Measurements from ENCODE around the gene ZNF778. TPM values are rescaled to one million over a fixed set of nuclear protein-coding genes. Genes with fewer than 3 reads are reported as not detected.
A peak's percentile ranks its signal among the peaks of the same experiment; 100 is the strongest.

Gene ZNF778
- total and polyA plus RNA-seq, 2 of the 8 experiments (the other 6 are each of a cell fraction or from before 2014, with no cell fraction given): 9.5 to 21.9 TPM

DNA sequence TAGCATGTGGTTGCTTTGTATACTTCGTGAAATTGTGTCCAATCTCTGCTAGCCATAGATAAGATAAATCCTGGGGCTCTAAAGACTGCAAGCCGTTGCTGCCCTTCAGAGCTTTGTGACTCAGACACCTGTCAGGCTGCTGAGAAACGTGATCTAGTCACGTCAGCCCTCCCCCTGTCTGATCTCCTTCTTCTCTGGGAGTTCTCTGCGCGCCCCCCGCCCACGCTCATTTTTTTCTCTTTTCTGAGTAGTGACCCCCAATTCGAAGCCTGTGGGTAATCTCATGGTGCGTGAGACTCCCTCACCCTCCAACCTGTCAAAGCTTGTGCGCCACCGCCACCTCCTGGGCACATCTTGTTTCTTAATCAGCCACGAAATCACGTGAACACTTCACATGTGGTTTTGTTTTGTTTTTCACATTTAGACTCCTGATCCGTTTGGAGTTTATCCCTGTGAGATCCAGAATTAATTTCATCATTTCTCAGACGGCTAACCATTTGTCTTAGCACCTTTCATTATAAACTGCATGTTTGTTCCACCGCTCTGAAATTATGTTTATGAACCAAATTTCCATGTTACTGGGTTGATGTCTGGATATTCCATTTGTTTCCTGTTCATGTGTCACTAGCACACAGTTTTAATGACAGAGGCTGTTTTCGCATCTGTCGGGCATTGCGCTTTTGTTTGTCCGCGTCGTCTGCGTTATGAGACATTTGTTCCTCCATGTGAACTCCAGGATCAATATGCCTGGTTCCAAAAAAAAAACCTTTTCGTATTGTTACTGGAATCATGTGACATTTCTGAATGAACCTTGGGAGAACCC is 977 bp upstream of the ZNF778 start:
- FAIRE-seq (peak; percentile 55), DNase-seq (ENCODE audit: low read depth in 1 of 2, low spot score in 2 of 2) (peak in 1 of 2 experiments; percentile 85)
- H2BK12ac ChIP-seq (ENCODE audit: low read depth, low read length): no peak overlapping the region
- no peaks in the 10 kb centered on the region for H3K9me3 ChIP-seq (ENCODE audit: insufficient read depth in 2 of 2, low read depth in 1 of 2, low read length in 1 of 2)
- H2AFZ ChIP-seq (ENCODE audit: low read length): no peak overlapping the region
- H4K20me1 ChIP-seq (replicated peaks in 1 of 2; ENCODE audit: control insufficient read depth in 1 of 2, insufficient read depth in 2 of 2, low read length in 2 of 2): peaks cover 0 to 5% of the 10 kb centered on the region in 2 experiments
- peaks cover 0 to 3% (median under 1%) of the 10 kb centered on the region in 4 experiments; a peak in 2 of 8 replicates for H3K36me3 ChIP-seq (ENCODE audit: control insufficient read depth in 2 of 4, insufficient read depth in 4 of 4, low read length in 3 of 4)
- 16% methylated on average over 25 of the region's 25 CpGs; no CpG with 5 or more reads in 1 of the 2 experiments for WGBS, 2 experiments (ENCODE audit: extremely low coverage in 1 of 2, insufficient coverage in 1 of 2, insufficient read length in 1 of 2, insufficient replicate concordance in 2 of 2, low coverage in 1 of 2, low lambda C conversion rate in 2 of 2, missing lambda C conversion rate in 1 of 2)
- H3K79me2 ChIP-seq (ENCODE audit: control insufficient read depth in 1 of 2, insufficient read depth in 2 of 2, low read length in 2 of 2): peaks cover 0 to 13% of the 10 kb centered on the region in 2 experiments; a peak in 3 of 4 replicates
- H2BK120ac ChIP-seq (replicated peaks; ENCODE audit: low read depth, low read length): no peak overlapping the region
- H4K8ac ChIP-seq (ENCODE audit: extremely low read depth, insufficient read depth, low read length): no peak overlapping the region
- H3K14ac ChIP-seq (ENCODE audit: insufficient read length): no peak overlapping the region
- no peak overlapping the region for H2BK5ac ChIP-seq (ENCODE audit: low read depth, low read length)
- H3K27me3 ChIP-seq (replicated peaks in 1 of 4; ENCODE audit: control insufficient read depth in 3 of 4, extremely low read depth in 1 of 4, insufficient read depth in 3 of 4, low read length in 3 of 4): no peaks in the 10 kb centered on the region
- H3K27ac ChIP-seq (ENCODE audit: low read depth, low read length): no peak overlapping the region
- ChIA-PET CTCF (ENCODE audit: partially characterized antibody) (interaction anchor here (0.5 to 1.8 kb wide), 14 partner anchors 8 to 473 kb away, joined by 3 to 6 read pairs (median 4); no protein-coding TSS in a partner anchor), POLR2A (ENCODE audit: partially characterized antibody) (interaction anchor here (0.7 kb wide), 1 partner anchor 521 kb away, joined by 6 read pairs; no protein-coding TSS in a partner anchor)
- no peak overlapping the region for H3K4ac ChIP-seq (replicated peaks; ENCODE audit: insufficient read length, low read depth, low read length)
- H3K23ac ChIP-seq (ENCODE audit: insufficient read length): no peak overlapping the region
- H3K79me1 ChIP-seq (ENCODE audit: low read depth, low read length): peaks cover 2% of the 10 kb centered on the region; the same call in 1 of the 2 replicates
- H3K56ac ChIP-seq (replicated peaks; ENCODE audit: insufficient read length, low read depth, low read length): no peak overlapping the region
- H2BK15ac ChIP-seq (ENCODE audit: low read length): no peak overlapping the region
- no peak overlapping the region for H3K18ac ChIP-seq (ENCODE audit: extremely low read depth, low read length)
- no peak overlapping the region for H4K5ac ChIP-seq (ENCODE audit: insufficient read length, low read depth, low read length)
- no peak overlapping the region for H2AK5ac ChIP-seq (ENCODE audit: low read depth, low read length)
- H3K23me2 ChIP-seq (ENCODE audit: low read depth, low read length): peaks cover 4% of the 10 kb centered on the region; the same call in 1 of the 2 replicates
- H3K4me3 ChIP-seq (ENCODE audit: extremely low read depth in 1 of 4, insufficient read depth in 2 of 4, low read depth in 3 of 4, low read length in 4 of 4): peak overlapping the region; percentile 72 to 97 (median 93)
- H3K4me1 ChIP-seq (replicated peaks in 1 of 4; ENCODE audit: control insufficient read depth in 3 of 4, insufficient read depth in 4 of 4, low read length in 3 of 4): peaks cover 0 to 2% (median under 1%) of the 10 kb centered on the region in 4 experiments; a peak in 2 of 7 replicates
- no peak overlapping the region; a peak in 2 of 7 replicates for H3K9ac ChIP-seq (replicated peaks in 1 of 4; ENCODE audit: extremely low read depth in 1 of 4, low read depth in 3 of 4, low read length in 3 of 4)
- no peak overlapping the region for H2BK20ac ChIP-seq (ENCODE audit: low read length)
- peak overlapping the region; percentile 58 to 77 for H3K4me2 ChIP-seq (ENCODE audit: insufficient read depth in 1 of 2, low read depth in 2 of 2, low read length in 2 of 2)
- no peak overlapping the region for H4K91ac ChIP-seq (replicated peaks; ENCODE audit: insufficient read length, low read length)
- TF ChIP-seq GABPA (IDR thresholded peaks at IDR 0.05; ENCODE audit: borderline replicate concordance, insufficient read depth, low read length) (no peak), SRF (IDR thresholded peaks at IDR 0.05; ENCODE audit: low read depth, low read length) (no peak), CEBPB (IDR thresholded peaks at IDR 0.05; ENCODE audit: low read depth, low read length) (no peak), CBX5 (IDR thresholded peaks at IDR 0.05; ENCODE audit: low read depth, low read length) (no peak), ZNF274 (IDR thresholded peaks at IDR 0.05; ENCODE audit: borderline replicate concordance, extremely low read depth, low read length) (no peak), CTBP2 (IDR thresholded peaks at IDR 0.05; ENCODE audit: borderline replicate concordance, insufficient read depth, insufficient read length, low read length) (no peak), RBBP5 (IDR thresholded peaks at IDR 0.05; ENCODE audit: borderline replicate concordance, low read depth, low read length) (no peak), FOSL1 (IDR thresholded peaks at IDR 0.05; ENCODE audit: insufficient read depth, low read depth, low read length) (no peak), BRCA1 (IDR thresholded peaks at IDR 0.05; ENCODE audit: low read depth, low read length) (no peak), SP1 (IDR thresholded peaks at IDR 0.05; ENCODE audit: low read depth, low read length) (no peak), BACH1 (IDR thresholded peaks at IDR 0.05; ENCODE audit: low read length) (no peak), CREB1 (IDR thresholded peaks at IDR 0.05) (peak; percentile 55)
